NCI-H1048 (cell line): Measurements from ENCODE around the gene TRIP10.
"Not testable (repeated sequence)": the region's sequence is repeated elsewhere in the genome, so short reads cannot be mapped to it uniquely, and the experiment has no call there.

Experiments
- DNase-seq: peaks from one replicate; lab custom pipeline; 2025; lab: John Stamatoyannopoulos, UW

Gene TRIP10

GRCh38 chr19:6739390-6739882 lies at the start of gene TRIP10:
TRIP10 (plus strand) TSS chr19:6739680; CDS start chr19:6739762, 82 bp downstream.
- DNase-seq: no peak

GRCh38 chr19:6690160-6690885 lies 49.2 kb upstream of the TRIP10 start:
- no peak for DNase-seq

DNA sequence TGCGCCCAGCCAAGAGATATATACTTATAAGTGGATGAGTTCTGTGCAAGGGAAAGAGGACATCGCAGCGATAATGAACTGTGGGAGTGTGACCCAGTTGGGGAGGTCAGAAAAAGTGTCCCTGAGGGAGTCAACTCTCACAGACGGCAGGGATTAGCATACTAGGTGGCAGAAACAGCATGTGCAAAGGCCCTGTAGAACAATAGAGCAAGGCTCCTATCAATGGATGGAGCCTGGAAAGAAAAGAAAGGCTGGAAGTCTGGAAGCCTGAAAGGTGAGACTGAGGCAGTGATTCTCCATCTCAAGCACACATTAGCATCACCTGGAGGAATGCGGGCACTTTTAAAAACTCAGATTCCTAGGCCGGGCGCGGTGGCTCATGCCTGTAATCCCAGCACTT lies 48.1 kb upstream of the TRIP10 start:
- no peak for DNase-seq

DNA sequence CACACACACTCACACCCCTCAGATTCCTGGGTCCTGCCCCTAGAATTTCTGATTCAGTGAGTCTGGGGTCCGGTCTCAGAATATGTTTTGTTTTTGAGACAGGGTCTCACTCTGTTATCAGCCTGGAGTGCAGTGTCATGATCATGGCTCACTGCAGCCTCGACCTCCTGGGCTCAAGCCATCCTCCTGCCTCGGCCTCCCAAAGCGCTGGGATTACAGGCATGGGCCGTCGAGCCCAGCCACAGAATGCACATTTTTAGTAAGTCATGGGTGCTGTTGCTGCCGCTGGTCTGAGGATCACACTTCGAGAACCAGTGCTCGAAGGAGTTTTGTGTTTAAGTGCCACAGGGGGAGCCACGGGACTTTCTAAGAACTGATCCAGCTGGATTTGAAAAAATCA lies 47.5 kb upstream of the TRIP10 start:
- no peak for DNase-seq

DNA sequence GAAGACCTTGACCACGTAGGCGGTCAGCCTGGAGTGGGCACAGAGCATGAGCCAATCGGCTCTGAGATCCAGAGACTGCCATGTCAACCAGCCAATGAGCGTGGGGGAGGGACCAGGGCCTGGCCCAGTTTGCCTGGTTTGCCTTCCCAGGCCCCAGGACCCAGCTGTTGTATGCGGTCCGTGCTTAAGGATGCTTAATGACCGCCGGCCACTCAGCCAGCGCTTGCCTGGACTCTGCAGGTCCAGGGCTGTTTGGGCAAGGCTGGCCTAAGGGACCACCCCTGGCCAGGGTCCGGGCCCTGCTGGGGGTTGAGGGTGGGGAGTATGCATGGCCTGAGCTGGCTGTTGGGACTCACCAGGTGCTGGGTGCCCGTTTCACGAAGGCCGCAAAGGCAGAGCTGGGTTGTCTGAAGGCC lies 46.4 kb upstream of the TRIP10 start:
- DNase-seq: no peak

GRCh38 chr19:6693681-6694080 lies 45.8 kb upstream of the TRIP10 start:
- DNase-seq: no peak

- DNase-seq: no peak
These were observed 45.2 kb upstream of the TRIP10 start for GRCh38 chr19:6694147-6694815.

DNA sequence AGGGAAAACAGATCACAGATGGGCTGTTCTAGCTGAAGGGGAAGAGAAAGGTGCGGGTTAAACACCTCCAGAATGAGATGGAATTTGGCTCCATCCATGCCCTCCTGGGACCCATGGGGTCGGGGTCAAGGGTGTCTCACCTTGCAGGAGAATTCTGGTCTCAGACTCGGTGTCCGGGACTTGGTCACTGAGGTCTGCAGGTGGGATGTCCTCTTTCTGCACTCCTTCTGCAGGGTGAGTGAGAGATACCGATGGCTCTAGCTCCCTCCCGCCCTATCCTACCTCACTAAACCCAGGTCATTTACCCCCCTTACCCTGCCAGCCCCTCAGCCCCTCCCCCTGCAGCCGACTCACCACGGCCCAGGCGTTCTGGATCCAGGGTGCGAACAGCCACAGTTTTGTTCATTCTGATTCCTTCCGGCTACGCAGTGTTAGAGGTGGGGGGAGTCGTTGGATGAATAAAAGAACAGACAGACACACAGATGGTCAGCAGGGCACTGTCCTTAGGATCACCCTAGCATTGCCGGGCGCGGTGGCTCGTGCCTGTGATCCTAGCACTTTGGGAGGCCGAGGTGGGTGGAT lies 43.1 kb upstream of the TRIP10 start:
- DNase-seq: no peak

DNA sequence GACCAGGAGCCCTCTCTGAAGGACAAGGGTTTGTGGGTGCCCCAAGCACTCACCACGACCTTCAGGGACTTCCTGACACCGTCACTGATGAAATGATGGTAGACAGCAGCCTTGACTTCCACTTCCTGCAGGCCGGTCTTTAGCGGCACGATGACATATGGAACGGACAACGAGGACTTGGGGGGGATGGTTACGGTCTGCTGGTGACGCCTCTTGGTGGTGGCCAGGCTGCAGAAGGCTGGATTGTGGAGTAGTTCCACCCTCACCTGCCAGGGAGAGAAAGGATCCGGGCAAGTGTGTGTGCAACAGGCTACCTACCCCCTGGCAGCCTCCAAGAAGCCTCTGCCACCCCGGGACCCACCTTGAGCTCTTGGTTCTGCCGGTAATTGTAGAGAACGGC lies 42.2 kb upstream of the TRIP10 start:
- DNase-seq: no peak

DNA sequence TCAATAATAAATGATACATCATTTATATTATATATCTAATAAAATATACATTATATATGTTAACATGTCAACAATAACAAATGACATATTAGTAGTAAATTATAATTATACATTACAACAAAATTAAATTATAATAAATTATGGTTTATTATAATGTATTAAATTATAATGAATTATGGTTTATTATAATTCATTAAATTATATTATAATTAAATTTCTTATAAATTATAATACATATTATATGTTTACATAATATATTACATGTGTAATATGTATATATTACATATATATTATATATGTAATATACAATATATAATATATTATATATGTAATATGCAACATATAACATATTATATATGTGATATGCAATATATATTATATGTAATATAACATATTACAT lies 39.5 kb upstream of the TRIP10 start:
- DNase-seq: no peak

DNA sequence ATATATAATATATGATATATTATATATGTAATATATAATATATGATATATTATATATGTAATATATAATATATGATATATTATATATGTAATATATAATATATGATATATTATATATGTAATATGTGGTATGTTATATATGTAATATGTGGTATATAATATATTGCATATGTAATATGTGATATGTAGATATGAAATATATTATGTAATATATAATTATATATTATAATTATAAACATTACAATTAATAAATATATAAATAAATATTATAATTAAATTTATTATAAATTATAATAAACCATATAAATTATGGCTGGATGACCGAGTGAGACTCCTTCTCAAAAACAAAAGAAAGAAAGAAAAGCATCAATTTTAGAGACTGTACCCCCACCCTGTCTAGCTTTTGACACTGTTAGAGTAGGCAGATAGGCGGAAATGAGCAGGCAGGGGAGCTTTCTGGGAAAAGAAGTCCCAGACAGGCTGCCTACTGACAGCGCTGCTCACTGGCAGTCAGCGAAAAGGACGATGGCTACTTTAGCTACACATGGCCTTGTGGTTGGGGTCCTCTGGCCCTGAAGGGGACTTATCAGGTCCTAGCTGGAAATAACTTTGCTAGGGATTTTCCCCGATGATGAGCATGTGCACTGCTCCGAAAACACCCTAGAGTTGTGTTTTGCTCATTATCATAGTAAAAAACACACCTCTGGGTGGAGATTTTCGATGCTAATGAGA lies 38.7 kb upstream of the TRIP10 start:
- no peak for DNase-seq

- DNase-seq: no peak
These were observed 33.4 kb upstream of the TRIP10 start for GRCh38 chr19:6705931-6706632.

DNA sequence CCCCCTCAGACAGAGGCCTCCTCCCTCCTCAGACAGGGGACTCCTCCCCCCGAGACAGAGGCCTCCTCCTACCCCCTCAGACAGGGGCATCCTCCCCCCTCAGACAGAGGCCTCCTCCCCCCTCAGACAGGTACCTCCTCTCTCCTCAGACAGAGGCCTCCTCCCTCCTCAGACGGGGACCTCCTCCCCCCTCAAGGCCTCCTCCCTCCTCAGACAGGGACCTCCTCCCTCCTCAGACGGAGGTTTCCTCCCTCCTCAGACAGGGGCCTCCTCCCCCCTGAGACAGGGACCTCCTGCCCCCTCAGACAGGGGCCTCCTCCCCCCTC lies 32.9 kb upstream of the TRIP10 start:
- no peak for DNase-seq

GRCh38 chr19:6707011-6707657 lies 32.3 kb upstream of the TRIP10 start:
- DNase-seq: no peak

- DNase-seq: no peak
These were observed 31.8 kb upstream of the TRIP10 start for GRCh38 chr19:6707658-6708018.

DNA sequence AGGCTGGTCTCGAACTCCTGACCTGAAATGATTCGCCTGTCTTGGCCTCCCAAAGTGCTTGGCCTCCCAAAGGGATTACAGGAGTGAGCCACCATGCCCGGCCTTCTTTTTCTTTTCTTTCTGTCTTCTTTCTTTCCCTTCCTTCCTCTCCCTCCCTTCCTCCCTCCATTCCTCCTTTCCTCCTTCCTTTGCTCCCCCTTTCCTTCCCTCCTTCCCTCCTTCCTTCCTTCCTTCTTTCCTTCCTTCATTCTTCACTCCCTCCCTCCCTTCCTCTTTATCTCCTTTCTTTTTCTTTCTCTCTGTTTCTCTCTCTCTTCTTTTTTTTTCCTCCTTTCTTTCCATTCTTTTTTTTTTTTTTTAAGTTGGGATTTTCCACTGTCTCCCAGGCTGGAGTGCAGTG lies 31.1 kb upstream of the TRIP10 start:
- DNase-seq: no peak

DNA sequence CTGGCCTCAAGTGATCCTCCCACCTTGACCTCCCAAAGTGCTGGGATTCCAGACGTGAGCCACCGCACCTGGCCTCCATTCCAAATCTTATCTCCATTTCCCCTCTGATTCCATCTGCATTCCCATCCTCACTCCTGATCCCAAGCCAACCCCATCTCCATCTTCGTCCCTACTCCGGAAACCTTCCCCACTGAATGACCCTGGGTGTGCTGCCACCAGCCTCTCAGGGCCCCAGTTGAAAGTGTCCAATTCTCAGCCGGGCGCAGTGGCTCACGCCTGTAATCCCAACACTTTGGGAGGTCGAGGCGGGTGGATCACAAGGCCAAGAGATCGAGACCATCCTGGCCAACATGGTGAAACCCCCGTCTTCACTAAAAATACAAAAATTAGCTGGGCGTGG lies 30.6 kb upstream of the TRIP10 start:
- DNase-seq: not testable (repeated sequence)

DNA sequence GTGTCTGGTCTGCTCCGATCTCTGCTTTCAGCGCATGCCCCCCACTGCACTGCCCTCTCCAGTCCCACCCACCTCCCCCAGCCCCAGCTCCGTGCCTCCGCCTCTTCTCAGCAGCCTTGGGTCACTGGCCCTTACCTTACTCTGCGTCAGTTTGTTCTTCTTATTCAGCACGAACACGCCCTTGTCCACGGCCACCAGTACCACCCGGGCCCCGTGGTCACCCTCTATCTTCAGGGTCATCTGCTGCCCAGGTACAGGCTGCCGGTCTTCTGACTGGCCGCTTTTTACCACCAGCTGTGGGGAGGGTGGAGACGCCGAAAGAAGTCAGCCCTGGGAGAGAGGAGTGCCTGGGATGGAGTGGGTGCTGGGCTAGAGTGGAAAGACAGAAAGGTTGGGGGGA lies 29.9 kb upstream of the TRIP10 start:
- no peak for DNase-seq

DNA sequence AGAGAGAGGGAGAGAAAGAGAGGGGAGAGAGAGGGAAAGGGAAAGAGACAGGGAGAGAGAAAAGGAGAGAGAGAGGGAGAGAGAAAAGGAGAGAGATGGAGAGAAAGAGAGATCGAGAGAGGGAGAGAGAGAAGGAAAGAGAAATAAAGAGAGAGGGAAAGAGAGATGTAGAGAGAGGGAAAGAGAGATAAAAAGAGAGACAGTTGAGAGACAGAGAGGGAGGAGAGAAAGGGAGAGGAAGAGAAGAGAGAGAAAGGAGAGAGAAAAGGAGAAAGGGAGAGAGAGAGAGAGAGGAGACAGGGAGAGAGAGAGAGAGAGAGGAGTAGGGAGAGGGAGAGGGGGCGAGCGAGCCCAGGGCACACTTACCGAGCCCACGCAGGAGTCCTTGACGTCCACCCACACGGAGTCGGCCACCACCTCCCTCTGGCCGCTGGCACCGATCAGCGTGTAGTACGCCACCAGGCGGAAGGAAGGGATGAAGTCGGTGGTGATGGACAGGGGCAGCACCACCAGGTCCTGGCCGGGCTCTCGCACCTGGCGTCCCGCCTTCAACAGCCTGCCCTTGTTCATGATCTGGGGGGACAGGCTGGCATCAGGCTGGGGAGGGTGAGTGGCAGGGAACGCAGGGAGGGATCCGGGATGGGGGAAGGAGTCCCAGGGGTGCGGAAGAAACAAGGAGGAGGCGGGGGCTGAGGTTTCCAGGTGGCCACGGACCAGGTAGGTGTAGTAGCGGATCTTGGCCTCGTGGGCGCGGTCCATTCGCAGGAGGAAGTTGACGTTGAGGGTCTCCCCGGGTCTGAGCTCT lies 29.0 kb upstream of the TRIP10 start:
- DNase-seq: no peak

GRCh38 chr19:6711078-6711361 lies 28.5 kb upstream of the TRIP10 start:
- no peak for DNase-seq

DNA sequence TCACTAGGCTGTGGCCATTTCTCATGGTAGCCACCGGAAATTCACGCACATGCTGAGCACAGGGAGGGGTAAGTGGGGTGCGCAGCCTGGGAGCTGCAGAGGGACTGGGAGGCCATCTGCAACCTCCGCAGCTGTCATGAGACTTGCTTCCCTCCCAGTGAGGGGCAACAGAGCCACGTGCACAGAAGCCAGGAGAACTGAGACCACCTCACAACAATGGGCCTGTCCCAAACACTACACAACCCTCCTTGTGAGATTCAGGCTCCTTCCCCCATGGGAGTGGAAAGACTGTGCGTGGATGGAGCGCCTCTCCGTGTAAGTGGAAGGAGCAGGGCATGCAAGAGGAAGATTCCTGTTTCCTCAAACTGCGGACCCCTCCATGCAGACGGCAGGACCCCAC lies 27.9 kb upstream of the TRIP10 start:
- DNase-seq: no peak
